ENCODE results near the gene FAM240A.
A peak's percentile ranks its signal among the peaks of the same experiment; 100 is the strongest.
"Not testable (repeated sequence)": the region's sequence is repeated elsewhere in the genome, so short reads cannot be mapped to it uniquely, and the experiment has no call there.

The FAM240A gene

DNA sequence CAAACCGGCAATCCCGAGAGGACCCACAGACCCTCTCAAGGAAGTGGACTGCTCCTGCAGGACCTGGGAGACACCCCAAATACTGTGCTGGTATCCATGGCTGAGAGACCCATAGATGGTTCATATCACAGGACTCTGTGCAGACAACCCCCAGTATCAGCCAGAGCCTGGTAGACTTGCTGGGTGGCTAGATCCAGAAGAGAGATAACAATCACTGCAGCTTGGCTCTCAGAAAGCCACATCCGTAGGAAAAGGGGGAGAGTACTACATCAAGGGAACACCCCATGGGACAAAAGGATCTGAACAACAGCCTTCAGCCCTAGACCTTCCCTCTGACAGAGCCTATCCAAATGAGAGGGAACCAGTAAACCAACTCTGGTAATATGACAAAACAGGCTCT, 25.1 kb upstream of the FAM240A start:
- not testable (repeated sequence) for DNase-seq

GRCh38 chr3:46593274-46593862, 19.0 kb upstream of the FAM240A start:
- no peak for DNase-seq

DNA sequence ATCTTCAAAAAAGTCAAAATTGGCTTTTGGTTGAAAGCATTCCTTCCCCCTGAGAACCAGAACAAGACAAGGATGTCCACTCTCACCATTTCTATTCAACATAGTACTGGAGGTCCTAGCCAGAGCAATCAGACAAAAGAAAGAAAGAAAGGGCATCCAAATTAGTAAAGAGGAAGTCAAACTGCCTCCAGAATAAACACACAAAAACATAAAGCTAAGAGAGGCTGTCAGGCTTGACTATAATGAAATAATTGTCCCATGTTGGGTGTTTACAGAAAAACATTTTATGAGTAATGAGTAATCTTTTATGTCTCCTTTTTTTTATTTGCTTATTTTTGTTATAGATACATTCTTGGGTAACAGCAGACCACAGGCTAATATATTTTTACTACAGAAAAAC, 18.3 kb upstream of the FAM240A start:
- no peak for DNase-seq

DNA sequence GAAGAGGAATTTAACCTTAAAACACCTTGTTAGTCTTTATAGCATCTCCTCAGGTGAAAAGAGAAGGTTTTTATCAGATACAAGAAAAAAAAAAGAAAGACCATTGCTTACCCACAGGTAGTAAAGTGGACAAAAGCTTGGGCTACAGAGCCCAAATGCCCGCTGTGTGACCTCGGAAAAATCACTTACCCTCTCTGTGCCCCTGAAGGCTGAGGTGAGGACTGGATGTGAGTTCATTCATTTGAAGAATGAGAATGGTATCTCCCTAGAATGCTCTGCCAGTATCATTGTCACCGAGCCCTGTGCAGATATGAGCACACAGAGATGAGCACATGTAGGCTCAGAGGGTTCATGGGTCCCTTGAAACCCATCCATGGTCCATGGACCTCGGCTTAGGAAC, 17.6 kb upstream of the FAM240A start:
- no peak for DNase-seq

DNA sequence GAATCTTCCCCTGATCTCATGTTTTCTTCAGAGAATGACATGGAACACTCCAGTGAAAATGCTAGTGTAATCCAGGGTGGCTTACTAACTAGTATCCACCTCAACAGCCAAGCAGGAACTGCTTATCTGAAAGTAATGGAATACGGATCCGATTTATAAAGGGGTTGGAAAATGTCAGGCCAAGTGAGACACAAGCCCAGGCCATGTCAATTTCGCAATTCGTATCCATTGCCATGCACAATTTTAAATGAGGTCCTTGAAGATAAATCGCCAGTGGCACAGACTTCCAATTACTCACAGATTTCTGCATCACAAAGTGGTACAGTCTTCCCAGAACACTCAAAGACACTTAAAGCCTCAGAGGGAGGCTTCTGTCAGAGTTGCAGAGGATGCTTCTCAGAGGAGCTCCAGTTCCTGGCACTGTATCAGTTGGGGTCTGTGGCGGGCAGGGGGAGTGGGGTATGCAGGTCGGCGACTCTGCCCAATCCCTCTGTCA, 16.5 kb upstream of the FAM240A start:
- DNase-seq = no peak

- no peak for DNase-seq
Observed at GRCh38 chr3:46599590-46599989, 12.7 kb upstream of the FAM240A start.

GRCh38 chr3:46603446-46604046, 8.8 kb upstream of the FAM240A start:
- DNase-seq = no peak

- no peak for DNase-seq
Observed at GRCh38 chr3:46604127-46604526, 8.2 kb upstream of the FAM240A start.

DNA sequence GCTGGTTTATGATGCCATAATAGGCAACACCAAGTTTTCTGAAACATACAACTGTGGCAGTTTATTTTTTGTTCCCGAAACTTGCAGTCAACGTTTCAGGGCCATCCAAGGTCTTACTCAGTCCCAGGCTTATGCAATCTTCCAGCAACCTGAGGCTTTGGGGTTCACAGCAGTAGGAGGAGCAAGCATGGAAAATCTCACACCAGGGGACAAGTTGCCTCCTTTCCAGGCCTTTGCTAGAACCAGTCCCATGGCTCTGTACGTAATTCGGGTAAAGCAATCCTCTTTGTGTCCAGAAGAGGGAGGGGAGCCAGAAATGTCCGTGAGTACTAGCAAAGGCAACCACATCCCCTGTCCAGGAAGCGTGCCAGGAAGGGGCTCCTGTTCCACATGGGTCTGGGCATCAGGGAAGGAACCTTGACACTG, 4.7 kb upstream of the FAM240A start:
- DNase-seq = no peak

GRCh38 chr3:46609212-46609721, 3.1 kb upstream of the FAM240A start:
- no peak for DNase-seq

DNA sequence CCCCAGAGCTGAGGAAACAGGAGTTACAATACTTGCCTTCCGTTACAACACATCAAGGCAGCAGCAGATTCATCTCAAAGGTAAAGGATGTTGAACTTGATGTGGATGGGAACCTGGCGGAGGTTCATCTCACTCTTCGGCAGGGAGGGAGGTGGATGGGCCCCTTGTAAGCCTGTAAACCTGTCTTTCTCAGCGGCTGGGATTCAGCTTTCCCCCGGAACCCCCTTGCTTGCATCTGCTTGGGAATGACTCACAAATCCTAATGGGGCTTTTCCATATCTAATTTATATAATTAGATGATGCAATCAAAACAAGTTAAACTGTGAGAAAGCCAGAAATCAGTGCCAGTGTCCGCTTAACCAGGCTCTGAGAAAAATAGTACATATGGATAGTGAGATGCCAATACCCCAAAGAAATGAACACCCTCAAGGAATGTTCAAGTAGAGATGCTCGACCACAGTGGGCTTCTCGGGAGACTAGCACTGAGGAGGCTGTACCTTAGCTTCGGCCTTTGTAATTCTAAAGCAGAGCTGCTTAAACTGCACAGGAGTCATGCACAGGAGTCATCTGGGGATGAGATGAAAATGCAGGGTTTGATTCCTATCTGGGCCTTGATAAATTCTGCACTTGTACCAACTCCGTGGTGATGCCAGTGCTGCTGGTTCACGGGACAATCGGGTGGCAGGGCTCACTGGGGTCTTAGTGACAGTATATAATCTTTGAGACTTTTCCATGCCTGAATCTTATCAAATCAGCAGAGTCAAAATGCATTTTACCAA, 2.2 kb upstream of the FAM240A start:
- DNase-seq = no peak

DNA sequence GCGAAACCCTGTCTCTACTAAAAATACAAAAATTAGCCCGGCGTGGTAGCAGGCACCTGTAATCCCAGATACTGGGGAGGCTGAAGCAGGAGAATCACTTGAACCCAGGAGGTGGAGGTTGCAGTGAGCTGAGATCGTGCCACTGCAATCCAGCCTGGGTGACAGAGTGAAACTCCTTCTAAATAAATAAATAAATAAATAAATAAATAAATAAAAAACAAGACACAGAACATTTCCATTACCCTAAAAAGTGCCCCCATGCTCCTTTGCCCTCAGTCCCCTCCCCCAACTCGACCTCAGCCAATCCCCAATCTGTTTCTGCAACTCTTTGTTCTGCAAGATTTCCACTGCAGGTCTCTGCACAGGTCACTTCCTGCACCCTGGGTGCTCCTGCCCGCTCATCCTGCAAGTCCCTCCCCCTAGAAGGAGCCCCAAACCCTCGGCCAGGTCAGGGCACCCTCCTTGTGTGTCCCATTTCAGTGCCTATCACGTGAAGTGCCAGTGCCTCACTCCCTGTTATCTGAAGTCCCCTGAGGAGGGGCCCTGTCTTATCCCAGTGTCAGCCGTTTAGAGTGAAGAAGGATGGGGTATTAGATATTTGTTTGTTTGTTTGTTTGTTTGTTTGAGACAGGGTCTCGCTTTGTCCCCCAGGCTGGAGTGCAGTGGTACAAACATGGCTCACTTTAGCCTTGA, 1.1 kb downstream of the FAM240A start:
- DNase-seq = no peak

DNA sequence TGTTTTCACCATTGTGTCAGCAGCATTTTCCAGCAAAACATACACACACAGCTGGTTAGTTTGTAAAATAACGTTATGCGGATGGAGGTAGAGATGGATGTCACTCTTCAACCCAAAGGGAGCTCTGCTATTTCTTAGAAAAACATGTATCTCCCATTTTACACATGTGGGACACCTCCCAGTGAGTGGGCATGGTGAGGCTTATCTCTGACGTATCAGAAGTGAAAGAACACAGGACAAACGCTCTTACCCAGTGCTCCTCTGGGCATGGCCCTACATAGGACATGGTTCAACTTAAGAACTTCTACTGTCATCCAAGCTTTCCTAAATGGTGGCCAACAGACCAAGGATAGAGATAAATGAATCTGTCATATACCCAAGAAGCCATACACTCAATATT, 2.1 kb downstream of the FAM240A start:
- no peak for DNase-seq

DNA sequence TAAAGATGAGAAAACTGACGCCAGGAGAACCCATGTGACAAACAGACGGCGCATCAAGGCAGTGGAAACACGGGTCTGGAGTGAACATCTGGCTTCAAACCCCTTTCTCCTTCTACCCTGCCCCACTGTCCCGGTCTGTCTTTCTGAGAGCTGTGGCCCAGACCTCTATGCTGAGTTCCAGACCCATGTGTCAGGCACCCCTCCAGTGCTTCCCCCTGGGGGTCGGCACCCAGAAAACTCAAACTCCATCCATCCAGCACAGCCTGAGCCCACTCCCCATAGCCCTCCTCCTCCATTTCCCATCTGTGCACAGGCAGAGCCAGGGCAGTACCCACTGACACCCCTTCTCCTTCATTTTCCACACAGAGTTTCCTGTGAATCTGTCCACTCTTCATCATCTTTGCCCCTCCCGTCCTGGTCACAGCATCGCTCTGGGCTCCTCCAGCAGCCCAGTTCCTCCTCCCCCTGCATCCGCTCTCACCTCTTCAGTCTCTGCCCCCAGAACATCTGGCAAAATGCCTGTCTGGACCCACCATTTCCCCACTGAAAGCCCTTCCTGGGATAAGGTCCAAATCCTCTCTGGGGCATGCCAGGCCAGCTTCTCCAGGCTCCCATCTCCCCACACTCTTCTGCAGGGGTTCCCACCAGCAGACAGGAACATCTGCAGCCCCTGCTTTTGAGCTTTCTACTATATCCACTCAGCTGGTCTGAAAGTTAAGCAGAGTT, 2.9 kb downstream of the FAM240A start:
- DNase-seq = no peak

DNA sequence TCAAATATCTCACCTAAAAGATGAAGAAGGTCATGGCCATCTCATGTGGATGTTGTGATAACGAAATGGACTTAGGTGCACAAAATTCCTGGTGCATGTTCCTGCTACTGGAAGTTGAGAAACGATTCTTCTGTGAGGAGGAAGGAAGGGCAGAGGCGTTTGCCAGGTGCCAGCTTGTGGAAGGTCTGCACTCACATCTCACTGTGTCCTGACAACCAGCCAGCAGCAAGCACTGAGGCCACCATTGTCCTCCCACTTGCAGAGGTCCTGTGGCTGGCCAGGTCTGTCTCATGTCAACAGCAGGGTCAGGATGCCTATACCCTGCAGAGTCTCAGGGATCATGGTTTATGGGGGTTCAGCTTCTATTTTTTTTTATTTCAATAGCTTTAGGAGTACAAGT, 3.7 kb downstream of the FAM240A start:
- no peak for DNase-seq

DNA sequence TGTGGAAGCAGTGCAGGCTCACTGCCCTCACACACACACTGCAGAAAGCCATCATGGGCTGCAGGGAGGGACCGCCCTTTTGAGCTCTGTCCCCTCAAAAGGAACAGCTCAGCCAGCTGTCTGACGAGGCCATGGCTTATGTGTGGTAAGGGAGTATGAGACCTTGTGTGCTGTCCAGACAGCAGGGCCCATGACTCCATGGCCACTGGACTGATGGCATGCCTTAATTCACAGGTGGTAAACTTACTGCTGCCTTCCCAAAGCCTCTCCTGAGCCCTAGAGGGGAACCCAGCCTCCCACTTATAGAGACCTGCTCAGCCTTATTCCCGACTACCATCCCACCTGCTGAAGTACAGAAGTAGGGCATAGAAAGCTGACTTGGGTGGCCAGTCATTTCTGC, 5.6 kb downstream of the FAM240A start:
- no peak for DNase-seq

GRCh38 chr3:46619845-46620778, 7.8 kb downstream of the FAM240A start:
- no peak for DNase-seq

DNA sequence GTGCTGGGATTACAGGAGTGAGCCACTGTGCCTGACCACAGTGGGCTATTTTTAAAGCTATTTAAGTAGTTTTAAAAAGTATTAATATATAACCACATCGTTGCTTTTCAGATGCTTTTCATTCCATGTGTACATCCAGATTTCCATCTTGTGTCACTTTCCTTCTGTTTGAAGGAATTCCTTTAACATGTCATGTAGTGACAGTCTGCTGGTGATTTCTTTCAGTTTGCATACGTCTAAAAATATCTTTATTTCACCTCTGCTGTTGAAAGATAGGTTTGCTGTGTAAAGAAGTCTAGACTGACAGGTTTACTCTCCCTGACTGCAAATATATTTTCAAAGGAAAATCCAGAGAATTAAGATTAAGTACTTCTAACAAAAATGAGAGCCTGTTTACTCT, 12.2 kb downstream of the FAM240A start:
- no peak for DNase-seq

DNA sequence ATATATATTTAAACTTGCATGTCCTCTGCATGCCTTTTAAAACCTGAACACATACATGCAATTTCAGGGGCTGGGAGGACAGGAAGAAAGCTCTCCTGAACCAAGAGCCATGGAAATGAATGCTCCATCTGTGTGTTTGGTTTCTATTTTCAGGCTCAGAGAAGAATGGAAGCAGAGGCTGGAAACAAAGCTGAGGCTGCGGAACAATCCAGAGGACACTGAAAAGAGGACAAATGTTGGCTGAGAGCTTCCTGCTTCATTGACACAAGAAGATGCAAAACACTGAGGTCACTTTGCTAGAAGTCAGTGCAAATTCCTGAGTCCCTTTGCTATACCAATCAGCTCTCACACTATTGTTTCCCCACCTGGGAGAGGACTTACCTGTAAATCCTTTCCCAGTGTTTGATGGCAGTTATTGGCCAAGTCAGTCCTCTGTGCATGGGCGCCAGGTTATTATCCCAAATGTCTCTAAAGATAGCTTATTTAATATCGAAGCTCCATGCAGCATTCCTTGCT, 12.7 kb downstream of the FAM240A start:
- DNase-seq = peak; percentile 15

DNA sequence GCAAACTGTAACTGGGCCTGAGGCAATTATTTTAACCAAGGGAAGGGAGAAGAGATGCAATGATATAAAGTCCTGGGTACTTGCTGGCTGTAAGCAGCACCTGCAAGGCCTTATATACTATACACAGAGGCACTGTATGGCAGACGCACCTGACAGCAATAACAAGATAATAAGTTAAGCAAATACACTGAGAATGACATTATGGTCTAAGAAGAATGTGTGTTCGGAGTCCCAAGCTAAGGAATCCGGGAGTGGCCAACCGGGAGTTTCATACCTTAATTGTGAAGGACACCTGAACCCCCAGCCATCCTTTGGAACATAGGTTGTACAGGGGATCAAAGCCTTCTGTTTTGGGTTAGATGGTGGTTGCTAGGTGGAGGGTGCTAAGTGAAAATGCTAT, 13.7 kb downstream of the FAM240A start:
- DNase-seq = no peak

GRCh38 chr3:46627078-46627477, 14.8 kb downstream of the FAM240A start:
- no peak for DNase-seq
